Activated CD4-positive, alpha-beta T cell treated with anti-CD3 and anti-CD28 coated beads for 36 hours (primary cell): ENCODE measurements around the gene ZFYVE1. TPM values are rescaled to one million over a fixed set of nuclear protein-coding genes. Genes with fewer than 3 reads are reported as not detected.
A peak's percentile ranks its signal among the peaks of the same experiment; 100 is the strongest.
"Not testable (repeated sequence)": the region's sequence is repeated elsewhere in the genome, so short reads cannot be mapped to it uniquely, and the experiment has no call there.

Experiments used
- ATAC-seq: fragments of 200-7000 bp; cut with Tn5 transposase; one replicate; pipeline ENCODE4 v1.10.0; 2021; ENCODE audit warnings: mild to moderate bottlenecking, moderate library complexity
- CTCF ChIA-PET: fragments of 350-600 bp; sonication (Branson Sonifier 250); formaldehyde crosslinking; loops from one replicate; lab custom pipeline; 2021; ENCODE audit warnings: antibody characterized with exemption; lab: Charles Lee
- POLR2A ChIA-PET: fragments of 350-600 bp; sonication (Branson Sonifier 250); formaldehyde crosslinking; loops from one replicate; lab custom pipeline; 2021; ENCODE audit warnings: antibody characterized with exemption, inconsistent platforms; lab: Charles Lee
- DNase-seq: peaks from one replicate; pipeline ENCODE4 v3.0.0-alpha.2; 2020
- H3K27ac Mint-ChIP-seq: one replicate; pipeline ENCODE4 v1.8.0; 2021; ENCODE audit warnings: mixed read lengths
- H3K27me3 Mint-ChIP-seq: one replicate; pipeline ENCODE4 v1.8.0; 2021; ENCODE audit warnings: mixed read lengths
- H3K36me3 Mint-ChIP-seq: one replicate; pipeline ENCODE4 v1.8.0; 2021; ENCODE audit warnings: low read depth, mixed read lengths
- H3K4me1 Mint-ChIP-seq: one replicate; pipeline ENCODE4 v1.8.0; 2021; ENCODE audit warnings: mixed read lengths
- H3K4me3 Mint-ChIP-seq: one replicate; pipeline ENCODE4 v1.8.0; 2021; ENCODE audit warnings: mild to moderate bottlenecking, moderate library complexity, mixed read lengths
- H3K9me3 Mint-ChIP-seq: one replicate; pipeline ENCODE4 v1.8.0; 2021; ENCODE audit warnings: low read depth, mixed read lengths
- intact Hi-C, 2 experiments: fragments of 100-400 bp; cut with DNase I in 1 of 2; cut with micrococcal nuclease in 1 of 2; formaldehyde crosslinking; loops; one replicate each; pipeline versions ENCODE4 v1.14.2 to v1.15.1; 2022 to 2024; cut with DNase I, micrococcal nuclease
- total RNA-seq, 2 experiments: library from RNA; stranded (reverse); gene quantifications; one replicate each; pipeline ENCODE4 v1.2.3, GENCODE V29; 2021

ZFYVE1 gene
- total RNA-seq, 2 experiments from 2014 or later = 8.3 to 9.4 TPM

DNA sequence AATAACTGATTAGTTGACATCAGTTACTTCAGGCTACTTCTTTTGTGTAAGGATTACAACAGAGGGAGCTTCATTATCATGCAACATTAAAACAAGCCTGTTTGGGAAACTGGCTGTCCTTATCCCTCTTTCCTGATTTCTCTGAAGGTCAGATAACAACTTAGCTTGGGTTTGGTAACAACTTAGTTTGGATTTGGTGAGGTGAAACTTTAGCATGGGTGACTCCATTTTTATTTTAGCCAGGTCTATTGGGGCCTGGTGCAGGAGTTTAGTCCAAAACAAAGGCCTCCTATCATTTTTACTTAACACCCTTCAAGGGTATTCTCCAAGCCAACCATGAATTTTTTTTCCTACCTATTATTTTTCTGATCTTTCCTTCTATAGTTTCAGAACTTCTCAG is 1.1 kb upstream of the ZFYVE1 start:
- no peak for ATAC-seq
- H3K27me3 Mint-ChIP-seq = no peaks in the 10 kb centered on the region
- no peaks in the 10 kb centered on the region for H3K9me3 Mint-ChIP-seq
- POLR2A ChIA-PET = interaction anchor here (0.7 to 2.9 kb wide), 4 partner anchors 31 to 540 kb away, joined by 3 to 24 read pairs (median 6); partner anchors contain the start of genes PSEN1 and RBM25
- H3K4me3 Mint-ChIP-seq = peak overlapping the region; percentile 84
- CTCF ChIA-PET = interaction anchor here (0.7 to 2.0 kb wide), 3 partner anchors 13 to 80 kb away, joined by 4 to 7 read pairs (median 5); no protein-coding TSS in a partner anchor
- intact Hi-C loops = loop anchor here (1.0 kb wide), 7 partner anchors 14 to 616 kb away; partner anchors contain the start of genes PSEN1 (in 2 of the 2), RBM25 (in 2 of the 2), DCAF4 (in 1 of the 2) and DNAL1 (in 1 of the 2)
- H3K36me3 Mint-ChIP-seq = peaks cover 11% of the 10 kb centered on the region
- peak overlapping the region; percentile 87 for H3K27ac Mint-ChIP-seq
- peaks cover 26% of the 10 kb centered on the region for H3K4me1 Mint-ChIP-seq
- DNase-seq = no peak

DNA sequence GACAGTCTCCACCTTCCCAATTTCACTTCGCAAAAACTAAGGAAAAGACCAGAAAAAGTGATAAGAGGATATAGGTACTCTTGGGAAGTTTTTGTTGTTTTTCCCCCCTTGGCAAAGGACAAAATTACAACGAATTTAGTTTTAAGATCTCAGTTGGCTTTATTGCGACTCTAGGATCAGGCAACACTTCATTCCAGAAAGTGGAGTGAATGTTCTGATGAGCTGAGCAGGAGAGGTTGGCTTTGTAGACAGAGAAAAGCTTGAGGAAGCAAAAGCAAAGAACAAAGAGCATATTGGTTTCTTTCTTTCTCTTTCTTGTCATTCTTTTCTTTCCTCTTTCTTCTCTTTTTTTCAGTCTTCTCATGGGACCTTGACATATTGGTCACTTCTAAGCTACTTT is 640 bp upstream of the ZFYVE1 start:
- H3K36me3 Mint-ChIP-seq = peaks cover 14% of the 10 kb centered on the region
- peaks cover 29% of the 10 kb centered on the region for H3K4me1 Mint-ChIP-seq
- H3K9me3 Mint-ChIP-seq = no peaks in the 10 kb centered on the region
- H3K27me3 Mint-ChIP-seq = no peaks in the 10 kb centered on the region
- ATAC-seq (no peak), DNase-seq (no peak)
- H3K27ac Mint-ChIP-seq = peak overlapping the region; percentile 87
- CTCF ChIA-PET = interaction anchor here (0.7 to 2.0 kb wide), 4 partner anchors 13 to 80 kb away, joined by 4 to 7 read pairs (median 6); no protein-coding TSS in a partner anchor
- POLR2A ChIA-PET = interaction anchor here (0.7 to 2.9 kb wide), 5 partner anchors 31 to 540 kb away, joined by 3 to 24 read pairs (median 4); partner anchors contain the start of genes PSEN1 and RBM25
- intact Hi-C loops = loop anchor here (1.0 kb wide), 6 partner anchors 13 to 617 kb away; partner anchors contain the start of genes PSEN1 (in 2 of the 2), RBM25 (in 2 of the 2), DCAF4 (in 1 of the 2) and DNAL1 (in 1 of the 2)
- H3K4me3 Mint-ChIP-seq = peak overlapping the region; percentile 84

DNA sequence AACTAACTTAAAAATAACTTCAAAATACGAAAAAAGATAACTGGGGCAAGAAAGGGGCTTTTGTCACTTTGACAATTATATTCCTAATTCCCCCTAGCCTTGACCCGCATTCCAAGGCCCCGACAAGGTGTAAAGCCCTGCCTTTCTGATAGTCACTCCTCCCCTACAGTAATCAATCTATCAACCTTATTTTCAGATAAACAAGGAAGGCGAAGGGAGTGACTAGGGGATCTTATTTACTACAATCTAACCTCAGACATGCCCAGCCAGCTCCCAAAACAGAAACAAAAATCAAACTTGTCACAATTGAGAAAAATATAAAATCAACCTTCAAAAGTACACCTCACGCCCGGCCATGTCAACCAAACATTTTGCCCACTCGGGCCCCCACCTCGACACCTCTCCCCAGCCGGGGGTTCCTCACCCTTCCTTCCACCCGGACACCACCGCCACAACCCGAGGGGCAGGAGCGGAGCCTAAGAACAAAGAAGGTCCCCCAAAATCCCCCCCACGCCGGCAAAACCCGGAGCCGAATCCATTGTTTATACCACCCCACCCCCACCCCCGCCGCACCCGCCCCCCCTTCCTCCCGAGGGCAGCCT is 562 bp downstream of the ZFYVE1 start:
- CTCF ChIA-PET = interaction anchor here (0.6 to 2.0 kb wide), 5 partner anchors 10 to 132 kb away, joined by 3 to 7 read pairs (median 4); partner anchors contain the start of gene RBM25
- no peaks in the 10 kb centered on the region for H3K27me3 Mint-ChIP-seq
- intact Hi-C loops = no loop called here
- DNase-seq (no peak), ATAC-seq (no peak)
- H3K36me3 Mint-ChIP-seq = peaks cover 22% of the 10 kb centered on the region
- no peaks in the 10 kb centered on the region for H3K9me3 Mint-ChIP-seq
- peak overlapping the region; percentile 84 for H3K4me3 Mint-ChIP-seq
- POLR2A ChIA-PET = interaction anchor here (0.5 to 2.9 kb wide), 9 partner anchors 8 to 1656 kb away, joined by 3 to 24 read pairs (median 3); partner anchors contain the start of genes PSEN1 and RBM25
- peak overlapping the region; percentile 82 for H3K27ac Mint-ChIP-seq
- peaks cover 41% of the 10 kb centered on the region for H3K4me1 Mint-ChIP-seq

DNA sequence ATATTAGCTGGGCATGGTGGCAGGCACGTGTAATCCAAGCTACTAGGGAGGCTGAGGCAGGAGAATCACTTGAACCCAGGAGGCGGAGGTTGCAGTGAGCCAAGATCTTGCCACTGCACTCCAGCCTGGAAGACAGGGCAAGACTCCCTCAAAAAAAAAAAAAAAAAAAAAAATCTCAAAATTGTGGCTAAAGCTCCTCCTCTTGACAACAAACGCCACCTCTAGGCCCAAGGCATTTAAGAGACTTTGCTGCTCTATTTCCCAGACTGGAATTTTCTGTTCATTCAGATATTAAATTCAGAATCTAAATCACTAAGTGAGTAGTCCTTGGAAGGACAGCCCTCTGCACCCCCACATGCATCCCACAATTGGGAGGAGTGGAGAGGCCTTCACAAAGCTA is 1.4 kb downstream of the ZFYVE1 start:
- Mint-ChIP-seq H3K4me3 (no peak overlapping the region), H3K36me3 (peaks cover 22% of the 10 kb centered on the region), H3K27ac (no peak overlapping the region), H3K9me3 (no peaks in the 10 kb centered on the region), H3K27me3 (no peaks in the 10 kb centered on the region), H3K4me1 (peaks cover 41% of the 10 kb centered on the region)
- no peak for ATAC-seq
- DNase-seq = no peak
- POLR2A ChIA-PET = interaction anchor here (0.6 to 2.9 kb wide), 2 partner anchors 33 to 600 kb away, joined by 3 to 24 read pairs; partner anchors contain the start of gene RBM25
- CTCF ChIA-PET = interaction anchor here (0.6 to 1.1 kb wide), 3 partner anchors 9 to 131 kb away, joined by 3 to 4 read pairs (median 4); partner anchors contain the start of gene RBM25
- intact Hi-C loops = no loop called here

- H3K4me3 Mint-ChIP-seq = no peak overlapping the region
- no peak overlapping the region for H3K27ac Mint-ChIP-seq
- intact Hi-C loops = no loop called here
- ATAC-seq (no peak), DNase-seq (no peak)
- H3K4me1 Mint-ChIP-seq = peaks cover 38% of the 10 kb centered on the region
- peaks cover 27% of the 10 kb centered on the region for H3K36me3 Mint-ChIP-seq
- H3K27me3 Mint-ChIP-seq = no peaks in the 10 kb centered on the region
- no peaks in the 10 kb centered on the region for H3K9me3 Mint-ChIP-seq
- POLR2A ChIA-PET = interaction anchor here (0.7 kb wide), 1 partner anchor 122 kb away, joined by 3 read pairs; no protein-coding TSS in a partner anchor
- CTCF ChIA-PET = interaction anchor here (0.7 kb wide), 1 partner anchor 66 kb away, joined by 4 read pairs; no protein-coding TSS in a partner anchor
These were observed 4.9 kb downstream of the ZFYVE1 start for GRCh38 chr14:73022051-73022450.

- ATAC-seq, POLR2A ChIA-PET, H3K9me3 Mint-ChIP-seq, H3K4me3 Mint-ChIP-seq, intact Hi-C loops, H3K27me3 Mint-ChIP-seq, H3K27ac Mint-ChIP-seq, CTCF ChIA-PET, DNase-seq: not testable (repeated sequence)
- peaks cover 29% of the 10 kb centered on the region for H3K4me1 Mint-ChIP-seq
- peaks cover 25% of the 10 kb centered on the region for H3K36me3 Mint-ChIP-seq
These were observed 10.9 kb downstream of the ZFYVE1 start for GRCh38 chr14:73016011-73016410.

- ATAC-seq, H3K27me3 Mint-ChIP-seq, DNase-seq, H3K4me3 Mint-ChIP-seq, intact Hi-C loops, POLR2A ChIA-PET, H3K9me3 Mint-ChIP-seq, CTCF ChIA-PET, H3K27ac Mint-ChIP-seq: not testable (repeated sequence)
- H3K36me3 Mint-ChIP-seq = peaks cover 25% of the 10 kb centered on the region
- peaks cover 29% of the 10 kb centered on the region for H3K4me1 Mint-ChIP-seq
These were observed 11.4 kb downstream of the ZFYVE1 start for GRCh38 chr14:73015552-73015951.

- ATAC-seq = peak; percentile 97
- ChIA-PET CTCF (interaction anchor here (1.1 kb wide), 1 partner anchor 13 kb away, joined by 5 read pairs; the partner anchor contains the start of gene ZFYVE1), POLR2A (interaction anchor here (1.3 kb wide), 1 partner anchor 10 kb away, joined by 3 read pairs; no protein-coding TSS in a partner anchor)
- Mint-ChIP-seq H3K9me3 (no peaks in the 10 kb centered on the region), H3K27me3 (no peaks in the 10 kb centered on the region), H3K4me1 (peaks cover 29% of the 10 kb centered on the region), H3K36me3 (peaks cover 26% of the 10 kb centered on the region), H3K27ac (peak overlapping the region; percentile 43), H3K4me3 (no peak overlapping the region)
- DNase-seq = peak; percentile 20
- intact Hi-C loops = loop anchor here in 1 of 2 experiments (1.0 kb wide), 1 partner anchor 13 kb away; the partner anchor contains the start of gene ZFYVE1
These were observed 12.8 kb downstream of the ZFYVE1 start for GRCh38 chr14:73014105-73014504.

GRCh38 chr14:73011189-73011588 is 15.7 kb downstream of the ZFYVE1 start:
- H3K4me1 Mint-ChIP-seq = peaks cover 30% of the 10 kb centered on the region
- intact Hi-C loops, H3K9me3 Mint-ChIP-seq, ATAC-seq, H3K27me3 Mint-ChIP-seq, H3K4me3 Mint-ChIP-seq, DNase-seq, CTCF ChIA-PET, POLR2A ChIA-PET, H3K27ac Mint-ChIP-seq: not testable (repeated sequence)
- peaks cover 31% of the 10 kb centered on the region for H3K36me3 Mint-ChIP-seq

DNA sequence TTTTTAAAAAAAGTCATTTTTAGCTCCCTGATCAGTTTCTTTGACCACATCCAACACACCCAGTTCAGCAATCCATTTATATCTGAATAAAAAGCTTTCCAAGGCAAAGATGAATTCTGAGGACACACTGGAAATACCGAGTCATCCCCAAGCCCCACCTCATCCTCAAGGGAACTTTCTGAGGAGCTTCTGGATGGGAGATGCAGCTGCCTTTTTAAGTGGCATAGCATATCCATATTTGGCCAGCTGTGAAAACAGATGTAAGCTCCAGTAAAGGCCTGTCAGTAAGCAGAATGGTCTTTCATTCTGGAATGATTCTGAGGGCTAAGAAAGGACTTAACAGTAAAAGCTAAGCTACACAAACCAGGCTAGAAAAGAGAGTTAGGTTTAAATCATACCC is 18.4 kb downstream of the ZFYVE1 start:
- DNase-seq (no peak), ATAC-seq (no peak)
- no peaks in the 10 kb centered on the region for H3K9me3 Mint-ChIP-seq
- intact Hi-C loops = no loop called here
- peaks cover 27% of the 10 kb centered on the region for H3K36me3 Mint-ChIP-seq
- POLR2A ChIA-PET = no interaction called here
- H3K4me3 Mint-ChIP-seq = no peak overlapping the region
- no peaks in the 10 kb centered on the region for H3K27me3 Mint-ChIP-seq
- CTCF ChIA-PET = no interaction called here
- peaks cover 14% of the 10 kb centered on the region for H3K4me1 Mint-ChIP-seq
- no peak overlapping the region for H3K27ac Mint-ChIP-seq

DNA sequence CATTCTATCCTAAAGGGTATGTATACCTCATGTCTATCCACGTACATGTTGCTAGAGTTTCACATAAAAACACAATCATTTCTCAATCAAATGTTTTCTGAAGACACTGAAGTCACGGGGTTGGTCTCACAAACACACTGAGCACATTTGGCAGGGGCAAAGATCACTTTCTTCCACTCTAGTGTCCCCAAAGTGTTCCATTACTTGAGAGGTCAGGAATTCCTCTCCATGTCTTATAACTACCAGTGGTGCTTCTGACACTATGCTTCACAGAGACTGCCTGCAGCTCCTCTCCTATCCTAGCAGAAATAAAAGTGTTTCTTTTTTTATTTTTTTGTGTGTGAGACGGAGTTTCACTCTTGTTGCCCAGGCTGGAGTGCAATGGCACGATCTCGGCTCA is 19.1 kb downstream of the ZFYVE1 start:
- ChIA-PET POLR2A (no interaction called here), CTCF (no interaction called here)
- Mint-ChIP-seq H3K27ac (no peak overlapping the region), H3K27me3 (no peaks in the 10 kb centered on the region), H3K36me3 (peaks cover 23% of the 10 kb centered on the region), H3K9me3 (no peaks in the 10 kb centered on the region), H3K4me3 (no peak overlapping the region), H3K4me1 (peaks cover 13% of the 10 kb centered on the region)
- no peak for ATAC-seq
- intact Hi-C loops = no loop called here
- DNase-seq = no peak
